ENCODE results near the gene CACNG5. TPM values are rescaled to one million over a fixed set of nuclear protein-coding genes. Genes with fewer than 3 reads are reported as not detected.

Gene CACNG5
- polyA plus RNA-seq, 3 donors: 2.9 to 4.6 (median 3.7) TPM

- DNase-seq: no peak
These were observed 17.2 kb upstream of the CACNG5 start for GRCh38 chr17:66817750-66818149.

GRCh38 chr17:66819466-66819865, 15.5 kb upstream of the CACNG5 start:
- DNase-seq: no peak

GRCh38 chr17:66822009-66822408, 12.9 kb upstream of the CACNG5 start:
- DNase-seq: no peak

GRCh38 chr17:66826856-66827255, 8.1 kb upstream of the CACNG5 start:
- DNase-seq: no peak

GRCh38 chr17:66829386-66829864, 5.5 kb upstream of the CACNG5 start:
- DNase-seq: peak; percentile 88

GRCh38 chr17:66829883-66830282, 5.0 kb upstream of the CACNG5 start:
- DNase-seq: peak; percentile 55

GRCh38 chr17:66830451-66830850, 4.5 kb upstream of the CACNG5 start:
- no peak for DNase-seq

GRCh38 chr17:66831383-66832210, 3.3 kb upstream of the CACNG5 start:
- DNase-seq: no peak

GRCh38 chr17:66833201-66833600, 1.7 kb upstream of the CACNG5 start:
- no peak for DNase-seq

- no peak for DNase-seq
These were observed 445 bp upstream of the CACNG5 start for GRCh38 chr17:66834426-66834918.

GRCh38 chr17:66835476-66835875, 559 bp downstream of the CACNG5 start:
- no peak for DNase-seq

GRCh38 chr17:66836063-66837005, 1.4 kb downstream of the CACNG5 start:
- no peak for DNase-seq

GRCh38 chr17:66837226-66837625, 2.3 kb downstream of the CACNG5 start:
- no peak for DNase-seq

- no peak for DNase-seq
These were observed 3.2 kb downstream of the CACNG5 start for GRCh38 chr17:66837885-66838665.

GRCh38 chr17:66839616-66840015, 4.7 kb downstream of the CACNG5 start:
- no peak for DNase-seq

- no peak for DNase-seq
These were observed 5.1 kb downstream of the CACNG5 start for GRCh38 chr17:66840061-66840460.

- DNase-seq: no peak
These were observed 6.4 kb downstream of the CACNG5 start for GRCh38 chr17:66841328-66841727.

GRCh38 chr17:66841744-66842143, 6.8 kb downstream of the CACNG5 start:
- DNase-seq: no peak

- DNase-seq: no peak
These were observed 7.6 kb downstream of the CACNG5 start for GRCh38 chr17:66842505-66842904.

- DNase-seq: no peak
These were observed 8.0 kb downstream of the CACNG5 start for GRCh38 chr17:66842959-66843358.

- no peak for DNase-seq
These were observed 8.7 kb downstream of the CACNG5 start for GRCh38 chr17:66843627-66844026.

GRCh38 chr17:66847704-66848103, 12.8 kb downstream of the CACNG5 start:
- no peak for DNase-seq
